HepG2 (cell line): ENCODE measurements around the gene GRM8. TPM values are rescaled to one million over a fixed set of nuclear protein-coding genes. Genes with fewer than 3 reads are reported as not detected.

ENCODE experiments used
- AKNA ChIP-seq: sonication (generic); formaldehyde crosslinking; IDR thresholded peaks from 2 replicates; pipeline ENCODE4 v1.4.0; 2020; ENCODE audit warnings: missing genetic modification reagents, borderline replicate concordance
- CENPX ChIP-seq: sonication (generic); formaldehyde crosslinking; IDR thresholded peaks from 2 replicates; pipeline ENCODE4 v1.9.0; 2021; ENCODE audit warnings: mild to moderate bottlenecking, missing genetic modification reagents, moderate library complexity
- ESRRA ChIP-seq: sonication (generic); formaldehyde crosslinking; IDR thresholded peaks from 2 replicates; pipeline ENCODE4 v1.5.1; 2020; ENCODE audit warnings: mild to moderate bottlenecking, low read depth, missing genetic modification reagents
- ETV5 ChIP-seq: IDR thresholded peaks from 2 replicates; pipeline ENCODE4 v1.6.1; 2018; ENCODE audit warnings: missing biosample characterization, missing genetic modification reagents, inconsistent platforms, borderline replicate concordance
- FOXC1 ChIP-seq: sonication (generic); formaldehyde crosslinking; IDR thresholded peaks from 2 replicates; pipeline ENCODE4 v1.8.0; 2022; ENCODE audit warnings: mild to moderate bottlenecking, missing genetic modification reagents, borderline replicate concordance
- KAT8 ChIP-seq: IDR thresholded peaks from 2 replicates; pipeline ENCODE4 v1.6.1; 2016; ENCODE audit warnings: missing genetic modification reagents, missing compliant biosample characterization
- LRRFIP1 ChIP-seq: sonication (generic); formaldehyde crosslinking; conservative IDR thresholded peaks from 2 replicates; pipeline ENCODE4 v1.4.0; 2020; ENCODE audit warnings: missing genetic modification reagents
- MIXL1 ChIP-seq: IDR thresholded peaks from 2 replicates; pipeline ENCODE4 v1.6.1; 2016
- MTERF4 ChIP-seq: sonication (generic); formaldehyde crosslinking; IDR thresholded peaks from 2 replicates; pipeline ENCODE4 v1.8.0; 2023; ENCODE audit warnings: mild to moderate bottlenecking, missing genetic modification reagents
- MYC ChIP-seq: sonication (generic); formaldehyde crosslinking; IDR thresholded peaks from 2 replicates; pipeline ENCODE4 v1.9.0; 2021; ENCODE audit warnings: missing genetic modification reagents, borderline replicate concordance
- NR0B2 ChIP-seq: sonication (generic); formaldehyde crosslinking; IDR thresholded peaks from 2 replicates; pipeline ENCODE4 v1.4.0; 2020; ENCODE audit warnings: mild to moderate bottlenecking, missing genetic modification reagents
- RFX1 ChIP-seq: fragments of 450-650 bp; IDR thresholded peaks from 2 replicates; pipeline ENCODE4 v1.6.1; 2017
- SP1 ChIP-seq, 2 experiments: fragments of 450-650 bp in 1 of 2; sonication (generic) in 1 of 2; formaldehyde crosslinking in 1 of 2; IDR thresholded peaks; 2 replicates each; pipeline versions ENCODE4 v1.4.0 to v1.6.1; 2016 to 2020; ENCODE audit warnings: missing genetic modification reagents in 1 of 2
- SRSF1 ChIP-seq: fragments of 200-400 bp; formaldehyde crosslinking; optimal IDR thresholded peaks from 2 replicates; pipeline ENCODE3; 2017; ENCODE audit warnings: mild to moderate bottlenecking, low read depth, low read length, moderate library complexity
- TP53 ChIP-seq: sonication (generic); formaldehyde crosslinking; conservative IDR thresholded peaks from 2 replicates; pipeline ENCODE4 v1.4.0; 2020; ENCODE audit warnings: missing genetic modification reagents
- ZBTB21 ChIP-seq: sonication (generic); formaldehyde crosslinking; IDR thresholded peaks from 2 replicates; pipeline ENCODE4 v1.4.0; 2020; ENCODE audit warnings: missing genetic modification reagents
- ZBTB33 ChIP-seq: sonication (generic); formaldehyde crosslinking; IDR thresholded peaks from 2 replicates; pipeline ENCODE4 v1.4.0; 2020; ENCODE audit warnings: missing genetic modification reagents
- ZNF24 ChIP-seq: fragments of 450-650 bp; IDR thresholded peaks from 2 replicates; pipeline ENCODE4 v1.6.1; 2017; ENCODE audit warnings: antibody characterized with exemption, mild to moderate bottlenecking
- ZNF644 ChIP-seq: IDR thresholded peaks from 2 replicates; pipeline ENCODE4 v1.6.1; 2016; ENCODE audit warnings: low read depth
- ZNF652 ChIP-seq: IDR thresholded peaks from 2 replicates; pipeline ENCODE4 v1.6.1; 2016; ENCODE audit warnings: low read depth, borderline replicate concordance
- polyA plus RNA-seq, 8 experiments: library from polyadenylated mRNA; depleted of rRNA in 3 of 8; stranded (reverse) in 7 of 8; unstranded in 1 of 8; fragments of >200 nt; fragmentation: Illumina TruSeq in 4 of 8; extraction: Trizol in 4 of 8; gene quantifications; 2 replicates each; pipeline versions ENCODE4 v1.2.1 to v1.2.3, GENCODE V29; 2011 to 2016; ENCODE audit warnings: low read depth in 4 of 8, missing spikeins in 1 of 8, mixed read lengths in 1 of 8; ENCODE audit not compliant: insufficient read depth in 1 of 8
- total RNA-seq, 5 experiments: library from RNA; depleted of rRNA; stranded (reverse); fragments of >200 nt; fragmentation: Illumina TruSeq; extraction: Trizol; gene quantifications; 2 replicates each; pipeline ENCODE4 v1.2.3, GENCODE V29; 2016; ENCODE audit warnings: low read depth in 1 of 5

The GRM8 gene
- total and polyA plus RNA-seq, 2 of the 13 experiments (the other 11 are each of a cell fraction or from before 2014, with no cell fraction given), result not detected

GRCh38 chr7:127107601-127108007, 145.1 kb downstream of the GRM8 start (continued):
- peak; percentile 72; the same call in 1 of the 2 replicates for TF ChIP-seq MTERF4 (CRISPR knock-in tag)
- no peak for TF ChIP-seq SRSF1
- no peak for TF ChIP-seq RFX1
- no peak for TF ChIP-seq CENPX (CRISPR knock-in tag)
- TF ChIP-seq ESRRA (CRISPR knock-in tag), result no peak
- TF ChIP-seq KAT8 (CRISPR knock-in tag), result peak; percentile 68; the same call in 1 of the 2 replicates
- TF ChIP-seq AKNA (CRISPR knock-in tag), result peak; percentile 93
- TF ChIP-seq ZBTB33 (CRISPR knock-in tag), result no peak
- TF ChIP-seq MYC (CRISPR knock-in tag), result no peak
- TF ChIP-seq MIXL1 (CRISPR knock-in tag), result 0 out of 2 replicates have a peak, but pooled peaks have one; percentile 41
- peak; percentile 39; the same call in 1 of the 2 replicates for TF ChIP-seq ZBTB21 (CRISPR knock-in tag)
- TF ChIP-seq FOXC1, result peak; percentile 89; the same call in 1 of the 2 replicates
- 0 out of 2 replicates have a peak, but pooled peaks have one; percentile 31 for TF ChIP-seq ZNF652 (CRISPR knock-in tag)
- peak; percentile 89 for TF ChIP-seq ZNF644 (CRISPR knock-in tag)
- TF ChIP-seq ZNF24, result no peak
- peak; percentile 35; the same call in 1 of the 2 replicates for TF ChIP-seq ETV5
- TF ChIP-seq TP53 (CRISPR knock-in tag), result peak; percentile 73; the same call in 1 of the 2 replicates
- no peak for TF ChIP-seq SP1 (IDR thresholded peaks at IDR 0.05)
- TF ChIP-seq SP1 (CRISPR knock-in tag; IDR thresholded peaks at IDR 0.05), result no peak
- no peak for TF ChIP-seq NR0B2
- TF ChIP-seq LRRFIP1 (CRISPR knock-in tag), result peak; percentile 91
